ENCODE measurements around the gene AGBL1.

Gene AGBL1

DNA sequence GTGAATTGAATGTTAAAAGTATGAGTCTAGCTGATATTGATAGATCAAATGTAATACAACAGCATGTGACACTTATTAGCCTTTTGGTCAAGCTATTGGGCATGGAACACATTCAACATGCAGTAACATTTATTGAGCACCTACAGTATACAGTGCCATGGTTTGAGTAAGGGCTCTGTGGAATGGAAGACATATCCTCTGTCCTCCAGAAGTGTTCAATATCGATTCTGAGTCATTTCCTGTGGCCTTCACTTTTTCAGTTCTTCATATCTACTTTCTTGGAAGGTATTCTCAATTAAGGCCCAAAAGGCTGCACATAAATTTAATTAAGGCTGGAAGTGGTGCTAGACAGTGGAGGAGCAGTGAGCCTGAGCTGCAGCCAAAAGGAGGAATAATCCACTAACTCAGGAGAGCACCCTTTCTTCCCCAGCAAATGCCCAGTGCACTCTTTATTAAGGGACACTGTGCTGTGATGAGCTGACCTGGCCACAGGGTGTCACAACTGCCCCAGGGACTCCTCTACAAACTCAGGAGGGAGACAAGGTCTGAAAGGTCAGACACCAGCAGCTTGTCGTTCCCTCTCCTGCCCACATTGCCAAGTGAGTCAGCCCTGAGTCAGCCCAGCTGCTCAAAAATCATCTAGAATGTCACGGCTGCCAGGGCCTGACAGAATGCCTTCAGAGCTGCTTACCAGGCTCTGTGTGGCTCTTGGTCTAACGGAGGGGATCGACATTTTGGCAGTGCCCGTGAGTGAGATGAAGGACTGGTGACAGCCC is 544.8 kb downstream of the AGBL1 start:
- H3K9ac ChIP-seq (ENCODE audit: low read depth, low read length), result no peak overlapping the region
- H3K36me3 ChIP-seq (ENCODE audit: insufficient read depth, low read length), result no peaks in the 10 kb centered on the region
- H3K9me3 ChIP-seq (ENCODE audit: insufficient read depth, low read depth, low read length), result no peaks in the 10 kb centered on the region
- no peak overlapping the region for H3K4me3 ChIP-seq (ENCODE audit: low read length)
- H3K27me3 ChIP-seq (ENCODE audit: insufficient read depth, low read length), result no peaks in the 10 kb centered on the region
- H3K4me1 ChIP-seq (ENCODE audit: insufficient read depth, low read length), result peaks cover 11% of the 10 kb centered on the region; the same call in 1 of the 2 replicates
- no peak overlapping the region for H3K27ac ChIP-seq (ENCODE audit: low read depth, low read length)
- 44% methylated on average over 6 of the region's 6 CpGs for WGBS

DNA sequence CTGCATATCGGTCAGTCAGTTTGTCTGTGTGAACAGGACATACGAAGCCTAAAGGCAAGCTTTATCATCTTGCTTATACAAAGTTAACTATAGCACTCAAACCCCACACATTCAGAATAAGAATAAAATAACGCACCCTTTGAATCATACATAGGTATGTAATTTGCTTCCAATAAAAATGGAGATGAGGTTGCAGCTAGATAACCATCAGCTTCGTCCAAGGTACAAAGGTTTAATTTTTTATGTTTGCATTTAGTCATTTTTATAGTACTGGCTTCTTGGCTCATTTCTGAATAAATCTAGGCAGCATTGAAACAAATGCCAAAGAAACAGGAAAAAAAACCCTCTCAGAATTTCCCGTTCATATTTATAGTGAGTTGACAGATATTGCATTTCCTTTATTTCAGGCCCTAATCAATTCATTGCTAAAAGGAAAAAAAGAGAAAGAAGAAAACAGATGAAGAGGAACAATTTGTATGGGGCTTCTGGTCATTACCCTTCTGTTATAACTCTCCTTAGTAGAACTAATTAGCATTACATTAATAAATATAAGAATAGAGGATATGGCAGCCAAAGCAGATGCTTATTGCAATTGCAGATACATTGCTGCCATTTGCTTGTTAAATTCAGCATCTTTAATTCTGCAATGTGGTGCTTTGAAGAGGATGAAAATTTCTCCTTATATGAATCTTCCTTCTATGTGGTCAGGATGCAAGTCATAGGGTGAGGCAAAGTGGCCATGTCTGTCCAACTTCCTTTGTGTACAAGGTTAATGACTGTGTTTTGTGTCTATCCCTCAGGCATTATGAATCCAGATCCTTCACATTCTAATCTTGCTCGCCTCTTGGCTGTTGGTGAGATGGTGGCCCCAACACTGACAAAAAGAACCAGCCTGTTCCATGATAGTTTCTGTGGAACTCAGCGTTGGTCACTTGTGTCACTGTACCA is 550.0 kb downstream of the AGBL1 start:
- H3K4me1 ChIP-seq (ENCODE audit: insufficient read depth, low read length), result no peaks in the 10 kb centered on the region
- no peaks in the 10 kb centered on the region for H3K9me3 ChIP-seq (ENCODE audit: insufficient read depth, low read depth, low read length)
- no peak overlapping the region for H3K9ac ChIP-seq (ENCODE audit: low read depth, low read length)
- no peaks in the 10 kb centered on the region for H3K36me3 ChIP-seq (ENCODE audit: insufficient read depth, low read length)
- WGBS, result 94% methylated on average over 6 of the region's 7 CpGs
- H3K27me3 ChIP-seq (ENCODE audit: insufficient read depth, low read length), result no peaks in the 10 kb centered on the region
- no peak overlapping the region for H3K27ac ChIP-seq (ENCODE audit: low read depth, low read length)
- no peak overlapping the region for H3K4me3 ChIP-seq (ENCODE audit: low read length)

DNA sequence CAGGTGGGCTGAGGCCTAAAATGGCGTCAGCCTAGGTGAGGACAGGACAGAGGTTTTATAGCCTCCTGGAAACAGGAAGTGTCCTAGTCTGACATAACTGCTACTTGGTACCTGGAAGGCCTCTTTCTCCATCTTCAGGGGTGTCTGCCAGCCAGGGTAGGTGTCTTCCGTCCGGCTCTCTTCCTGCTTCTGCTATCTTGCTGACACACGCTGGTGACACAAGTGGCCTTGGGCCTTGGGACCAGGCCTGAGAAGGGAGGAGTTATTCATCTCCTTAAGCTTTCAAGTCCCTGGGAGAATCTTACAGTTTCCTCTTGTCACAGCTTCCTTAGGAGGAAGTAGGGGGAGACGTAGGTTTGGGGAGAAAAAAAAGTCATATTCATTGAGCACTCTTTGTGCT is 551.3 kb downstream of the AGBL1 start:
- Histone ChIP-seq H3K27me3 (ENCODE audit: insufficient read depth, low read length) (no peaks in the 10 kb centered on the region), H3K4me3 (ENCODE audit: low read length) (no peak overlapping the region), H3K27ac (ENCODE audit: low read depth, low read length) (no peak overlapping the region), H3K9me3 (ENCODE audit: insufficient read depth, low read depth, low read length) (no peaks in the 10 kb centered on the region), H3K4me1 (ENCODE audit: insufficient read depth, low read length) (no peaks in the 10 kb centered on the region), H3K9ac (ENCODE audit: low read depth, low read length) (no peak overlapping the region), H3K36me3 (ENCODE audit: insufficient read depth, low read length) (no peaks in the 10 kb centered on the region)
- 96% methylated on average over 4 of the region's 5 CpGs for WGBS

DNA sequence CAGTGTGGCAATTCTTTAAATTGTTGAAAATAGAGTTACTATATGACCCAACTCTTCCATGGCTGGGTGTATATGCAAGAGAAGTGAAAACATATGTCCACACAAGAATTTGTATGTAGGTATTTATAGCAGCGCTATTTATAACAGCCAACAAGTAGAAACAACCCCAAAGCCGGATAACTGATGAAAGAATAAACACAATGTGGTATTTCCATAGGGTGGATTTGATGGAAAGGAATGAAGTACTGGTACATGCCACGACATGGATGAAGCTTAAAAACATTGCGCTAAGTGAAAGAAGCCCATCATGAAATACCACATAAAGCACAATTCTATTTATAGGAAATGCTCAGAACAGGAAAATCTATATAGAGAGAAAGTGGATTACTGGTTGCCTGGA is 554.5 kb downstream of the AGBL1 start:
- H3K9me3 ChIP-seq (ENCODE audit: insufficient read depth, low read depth, low read length), result no peaks in the 10 kb centered on the region
- no peak overlapping the region for H3K4me3 ChIP-seq (ENCODE audit: low read length)
- no peak overlapping the region for H3K27ac ChIP-seq (ENCODE audit: low read depth, low read length)
- 100% methylated on average over 3 of the region's 4 CpGs for WGBS
- no peak overlapping the region for H3K9ac ChIP-seq (ENCODE audit: low read depth, low read length)
- no peaks in the 10 kb centered on the region for H3K36me3 ChIP-seq (ENCODE audit: insufficient read depth, low read length)
- H3K4me1 ChIP-seq (ENCODE audit: insufficient read depth, low read length), result no peaks in the 10 kb centered on the region
- H3K27me3 ChIP-seq (ENCODE audit: insufficient read depth, low read length), result no peaks in the 10 kb centered on the region

DNA sequence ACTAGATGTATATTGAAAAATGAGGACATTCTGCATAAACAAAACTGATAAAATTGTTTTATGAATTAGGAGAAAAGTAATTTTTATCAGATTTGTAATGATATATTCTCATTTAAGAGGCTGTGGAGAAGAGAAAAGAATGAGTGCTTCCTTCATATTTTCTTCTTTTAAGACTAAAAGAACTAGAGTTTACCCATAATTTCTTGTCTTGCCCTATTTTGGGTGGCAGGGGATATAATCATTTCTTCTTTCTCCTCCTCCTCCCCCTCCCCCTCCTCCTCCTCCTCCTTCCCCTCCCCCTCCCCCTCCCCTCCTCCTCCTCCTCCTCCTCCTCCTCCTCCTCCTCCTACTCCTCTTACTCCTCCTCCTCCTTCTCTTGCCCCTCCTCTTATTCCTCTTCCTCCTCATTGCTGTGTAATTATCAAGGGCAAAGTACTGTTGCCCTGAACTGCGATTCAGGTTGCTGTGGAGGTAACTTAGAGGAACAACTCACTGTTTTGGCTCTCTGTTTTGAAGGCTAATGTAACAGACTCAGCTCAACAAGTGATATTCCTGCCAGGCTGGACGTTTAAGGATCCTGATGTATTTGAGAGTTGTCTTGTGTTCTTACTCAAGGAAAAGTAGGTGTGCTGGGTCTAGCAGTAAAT is 555.4 kb downstream of the AGBL1 start:
- WGBS, result 83% methylated on average over 2 of the region's 2 CpGs
- no peaks in the 10 kb centered on the region for H3K9me3 ChIP-seq (ENCODE audit: insufficient read depth, low read depth, low read length)
- no peaks in the 10 kb centered on the region for H3K36me3 ChIP-seq (ENCODE audit: insufficient read depth, low read length)
- no peak overlapping the region for H3K4me3 ChIP-seq (ENCODE audit: low read length)
- no peaks in the 10 kb centered on the region for H3K4me1 ChIP-seq (ENCODE audit: insufficient read depth, low read length)
- no peak overlapping the region for H3K27ac ChIP-seq (ENCODE audit: low read depth, low read length)
- H3K9ac ChIP-seq (ENCODE audit: low read depth, low read length), result no peak overlapping the region
- H3K27me3 ChIP-seq (ENCODE audit: insufficient read depth, low read length), result no peaks in the 10 kb centered on the region

DNA sequence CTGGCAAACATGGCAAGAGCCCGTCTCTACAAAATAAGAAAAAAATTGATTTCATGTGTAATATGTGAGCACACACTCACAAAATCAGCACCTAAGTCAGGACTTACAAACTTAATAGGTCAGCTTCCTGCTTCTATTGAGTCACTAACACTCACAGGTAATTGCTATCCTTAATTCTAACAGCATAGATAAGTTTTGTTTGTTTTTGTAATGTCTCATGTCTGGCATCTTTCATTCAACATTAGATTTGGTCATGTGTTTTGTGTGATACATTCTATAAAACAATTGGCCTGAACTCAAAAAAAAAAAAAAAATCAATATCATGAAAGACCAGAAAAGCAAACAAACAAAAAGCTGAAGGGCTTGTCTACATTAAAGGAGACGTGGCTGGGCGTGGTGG is 564.7 kb downstream of the AGBL1 start:
- no peak overlapping the region for H3K4me3 ChIP-seq (ENCODE audit: low read length)
- H3K4me1 ChIP-seq (ENCODE audit: insufficient read depth, low read length), result no peaks in the 10 kb centered on the region
- H3K27me3 ChIP-seq (ENCODE audit: insufficient read depth, low read length), result no peaks in the 10 kb centered on the region
- 94% methylated on average over 2 of the region's 3 CpGs for WGBS
- H3K9ac ChIP-seq (ENCODE audit: low read depth, low read length), result no peak overlapping the region
- H3K36me3 ChIP-seq (ENCODE audit: insufficient read depth, low read length), result no peaks in the 10 kb centered on the region
- no peak overlapping the region for H3K27ac ChIP-seq (ENCODE audit: low read depth, low read length)
- H3K9me3 ChIP-seq (ENCODE audit: insufficient read depth, low read depth, low read length), result no peaks in the 10 kb centered on the region

DNA sequence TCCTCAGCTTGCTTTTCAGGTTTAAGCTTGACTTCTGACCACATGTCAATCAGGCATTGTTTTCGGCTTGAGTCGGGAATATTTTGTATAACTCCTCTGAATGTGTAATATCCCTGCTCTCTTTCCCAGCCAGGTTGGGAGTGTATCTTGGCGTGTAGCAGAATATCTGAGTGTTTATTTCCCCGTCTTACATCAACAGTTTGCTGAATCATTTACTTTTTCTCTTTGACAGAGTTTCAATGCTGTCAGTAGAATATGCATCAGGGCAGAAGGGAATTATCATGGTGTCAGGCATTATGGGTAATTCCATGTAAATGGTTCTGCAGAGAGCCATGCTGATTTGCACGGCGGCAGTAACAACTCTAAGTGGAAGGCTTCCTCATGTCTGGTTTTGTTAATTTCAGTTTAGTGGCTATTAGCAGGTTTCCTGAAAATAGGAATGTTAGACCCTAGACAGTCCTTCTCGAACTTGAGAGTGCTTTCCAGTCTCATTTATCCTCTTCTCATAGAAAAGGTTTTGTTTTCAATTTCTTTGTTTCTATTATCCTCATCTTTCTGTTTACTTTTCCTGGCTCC is 566.3 kb downstream of the AGBL1 start:
- H3K9ac ChIP-seq (ENCODE audit: low read depth, low read length), result no peak overlapping the region
- H3K9me3 ChIP-seq (ENCODE audit: insufficient read depth, low read depth, low read length), result no peaks in the 10 kb centered on the region
- WGBS, result 94% methylated on average over 7 of the region's 7 CpGs
- no peaks in the 10 kb centered on the region for H3K36me3 ChIP-seq (ENCODE audit: insufficient read depth, low read length)
- H3K4me3 ChIP-seq (ENCODE audit: low read length), result no peak overlapping the region
- no peak overlapping the region for H3K27ac ChIP-seq (ENCODE audit: low read depth, low read length)
- H3K4me1 ChIP-seq (ENCODE audit: insufficient read depth, low read length), result no peaks in the 10 kb centered on the region
- no peaks in the 10 kb centered on the region for H3K27me3 ChIP-seq (ENCODE audit: insufficient read depth, low read length)

DNA sequence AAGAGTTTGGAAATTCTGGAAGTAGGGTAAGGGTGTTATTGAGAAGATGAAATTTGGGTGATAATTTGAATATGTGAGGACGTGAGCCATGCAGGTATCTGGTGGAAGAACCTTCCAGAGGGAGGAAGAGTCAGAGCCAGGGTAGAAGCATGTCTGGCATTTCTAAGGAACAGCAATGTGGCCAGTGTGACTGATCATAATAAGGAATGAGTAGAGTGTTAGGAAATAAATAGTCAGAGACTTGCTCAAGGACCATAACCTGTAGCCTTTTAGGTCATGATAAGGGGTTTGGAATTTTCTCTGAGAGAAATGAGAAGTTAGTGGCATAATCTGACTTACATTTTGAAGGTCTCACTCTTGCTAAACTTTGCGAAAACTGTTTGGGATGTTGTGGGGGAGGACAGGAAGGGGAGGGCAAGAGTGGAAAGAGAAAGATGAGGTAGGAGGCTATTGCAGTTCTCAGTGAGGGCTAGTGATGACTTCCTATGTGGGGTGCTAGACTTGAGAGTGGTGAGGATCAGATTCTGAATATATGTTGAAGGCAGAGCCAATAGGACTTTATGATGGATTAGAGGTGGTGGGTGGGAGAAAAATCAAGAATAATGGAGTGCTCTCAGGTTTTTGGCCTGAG is 568.3 kb downstream of the AGBL1 start:
- 89% methylated on average over 2 of the region's 2 CpGs for WGBS
- Histone ChIP-seq H3K36me3 (ENCODE audit: insufficient read depth, low read length) (no peaks in the 10 kb centered on the region), H3K27me3 (ENCODE audit: insufficient read depth, low read length) (no peaks in the 10 kb centered on the region), H3K27ac (ENCODE audit: low read depth, low read length) (no peak overlapping the region), H3K4me3 (ENCODE audit: low read length) (no peak overlapping the region), H3K9me3 (ENCODE audit: insufficient read depth, low read depth, low read length) (no peaks in the 10 kb centered on the region), H3K9ac (ENCODE audit: low read depth, low read length) (no peak overlapping the region), H3K4me1 (ENCODE audit: insufficient read depth, low read length) (no peaks in the 10 kb centered on the region)

DNA sequence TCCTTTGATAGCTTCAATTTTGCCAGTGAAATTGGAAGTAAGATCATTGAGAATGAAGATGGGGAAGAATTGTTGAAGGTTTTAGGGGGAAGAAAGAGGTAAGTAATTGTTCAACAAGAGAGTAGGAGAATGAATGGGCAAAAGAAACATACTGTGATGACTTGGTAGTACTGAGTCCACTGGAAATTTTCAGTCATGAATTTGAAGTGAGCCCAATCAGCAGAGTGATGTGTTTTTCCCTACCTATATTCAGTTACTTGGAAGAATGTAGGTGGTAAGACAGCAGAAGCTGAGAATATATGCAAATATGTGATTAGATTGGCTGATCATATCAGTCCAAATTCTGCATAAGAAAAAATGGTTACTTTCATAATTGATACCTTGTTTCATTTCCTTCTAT is 569.6 kb downstream of the AGBL1 start:
- no peaks in the 10 kb centered on the region for H3K36me3 ChIP-seq (ENCODE audit: insufficient read depth, low read length)
- H3K9me3 ChIP-seq (ENCODE audit: insufficient read depth, low read depth, low read length), result no peaks in the 10 kb centered on the region
- H3K4me1 ChIP-seq (ENCODE audit: insufficient read depth, low read length), result no peaks in the 10 kb centered on the region
- no peak overlapping the region for H3K9ac ChIP-seq (ENCODE audit: low read depth, low read length)
- no peaks in the 10 kb centered on the region for H3K27me3 ChIP-seq (ENCODE audit: insufficient read depth, low read length)
- no peak overlapping the region for H3K27ac ChIP-seq (ENCODE audit: low read depth, low read length)
- no peak overlapping the region for H3K4me3 ChIP-seq (ENCODE audit: low read length)

DNA sequence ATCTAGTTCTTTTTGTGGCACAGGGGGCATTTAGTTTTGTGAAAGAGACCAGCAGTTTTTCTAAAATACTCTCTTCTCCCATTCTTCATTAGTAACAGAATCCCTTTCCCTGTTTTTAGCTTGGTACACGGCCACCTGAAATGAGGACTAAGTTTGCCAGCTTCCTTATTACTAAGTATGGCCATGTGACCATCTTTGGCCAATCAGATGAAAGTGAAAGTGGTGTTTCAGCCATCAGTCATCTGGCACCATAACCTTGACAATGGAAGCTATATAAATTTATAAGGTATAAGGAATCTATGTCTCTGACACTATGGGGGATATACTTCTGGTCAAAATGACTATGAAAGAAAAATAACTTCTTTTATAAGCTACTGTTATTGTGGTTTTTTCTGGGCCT is 570.4 kb downstream of the AGBL1 start:
- Histone ChIP-seq H3K9me3 (ENCODE audit: insufficient read depth, low read depth, low read length) (no peaks in the 10 kb centered on the region), H3K4me1 (ENCODE audit: insufficient read depth, low read length) (0 out of 2 replicates have a peak, but pooled peaks cover 4% of the 10 kb centered on the region), H3K9ac (ENCODE audit: low read depth, low read length) (no peak overlapping the region), H3K36me3 (ENCODE audit: insufficient read depth, low read length) (no peaks in the 10 kb centered on the region), H3K27me3 (ENCODE audit: insufficient read depth, low read length) (no peaks in the 10 kb centered on the region), H3K27ac (ENCODE audit: low read depth, low read length) (no peak overlapping the region), H3K4me3 (ENCODE audit: low read length) (no peak overlapping the region)
- WGBS, result 100% methylated on average over 1 of the region's 1 CpG
